ENCODE data around the gene LRRN2.

Gene LRRN2

DNA sequence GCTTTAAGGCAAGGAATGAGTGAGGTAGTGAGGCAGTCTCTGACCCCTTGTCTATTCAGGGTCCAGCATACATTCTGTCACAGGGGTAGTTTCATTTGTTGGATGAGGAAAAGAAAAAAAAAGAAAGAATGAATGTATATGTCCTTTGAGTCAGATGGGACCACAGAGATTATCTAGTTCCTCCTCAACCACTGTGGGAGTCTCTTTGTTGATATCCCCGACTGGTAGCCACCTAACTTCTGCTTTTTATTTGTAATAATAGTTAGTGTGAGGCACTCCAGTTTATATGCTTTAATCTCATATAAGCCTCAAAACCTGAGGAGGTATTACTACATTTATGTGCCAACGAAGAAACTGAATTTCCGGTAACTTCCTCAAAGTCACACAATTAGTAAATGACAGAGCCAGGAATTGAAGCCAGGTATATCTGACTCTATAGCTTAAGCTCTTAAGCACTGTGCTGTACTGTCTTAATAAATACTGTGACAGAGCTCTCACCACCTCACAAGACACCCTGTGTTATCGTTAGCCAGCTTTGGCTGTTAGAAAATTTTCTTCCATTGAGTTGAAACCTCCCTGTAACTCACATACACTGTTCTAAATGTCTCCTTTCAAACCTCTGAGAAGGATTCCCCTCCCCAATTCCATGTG is 87.1 kb downstream of the LRRN2 start:
- Histone ChIP-seq H3K27me3 (ENCODE audit: control insufficient read depth, insufficient read depth, low read length) (no peaks in the 10 kb centered on the region), H3K9ac (ENCODE audit: low read depth, low read length) (no peak overlapping the region), H3K27ac (ENCODE audit: low read depth, low read length) (no peak overlapping the region), H3K9me3 (ENCODE audit: control insufficient read depth, insufficient read depth, low read length) (no peaks in the 10 kb centered on the region), H3K4me3 (ENCODE audit: low read depth, low read length) (no peak overlapping the region), H3K4me1 (ENCODE audit: control insufficient read depth, insufficient read depth, low read length) (peaks cover 21% of the 10 kb centered on the region), H3K36me3 (ENCODE audit: control insufficient read depth, insufficient read depth, low read length) (no peaks in the 10 kb centered on the region)

- H3K9me3 ChIP-seq (ENCODE audit: control insufficient read depth, insufficient read depth, low read length) = no peaks in the 10 kb centered on the region
- peaks cover 10% of the 10 kb centered on the region; the same call in 1 of the 2 replicates for H3K4me1 ChIP-seq (ENCODE audit: control insufficient read depth, insufficient read depth, low read length)
- no peaks in the 10 kb centered on the region for H3K36me3 ChIP-seq (ENCODE audit: control insufficient read depth, insufficient read depth, low read length)
- H3K27ac ChIP-seq (ENCODE audit: low read depth, low read length) = no peak overlapping the region
- H3K27me3 ChIP-seq (ENCODE audit: control insufficient read depth, insufficient read depth, low read length) = no peaks in the 10 kb centered on the region
- H3K4me3 ChIP-seq (ENCODE audit: low read depth, low read length) = no peak overlapping the region
- no peak overlapping the region for H3K9ac ChIP-seq (ENCODE audit: low read depth, low read length)
Measured at GRCh38 chr1:204592246-204592948, 93.1 kb downstream of the LRRN2 start.

GRCh38 chr1:204591473-204592090 is 94.0 kb downstream of the LRRN2 start:
- H3K4me1 ChIP-seq (ENCODE audit: control insufficient read depth, insufficient read depth, low read length) = peaks cover 10% of the 10 kb centered on the region; the same call in 1 of the 2 replicates
- H3K36me3 ChIP-seq (ENCODE audit: control insufficient read depth, insufficient read depth, low read length) = no peaks in the 10 kb centered on the region
- H3K4me3 ChIP-seq (ENCODE audit: low read depth, low read length) = no peak overlapping the region
- no peaks in the 10 kb centered on the region for H3K9me3 ChIP-seq (ENCODE audit: control insufficient read depth, insufficient read depth, low read length)
- no peaks in the 10 kb centered on the region for H3K27me3 ChIP-seq (ENCODE audit: control insufficient read depth, insufficient read depth, low read length)
- no peak overlapping the region for H3K9ac ChIP-seq (ENCODE audit: low read depth, low read length)
- no peak overlapping the region for H3K27ac ChIP-seq (ENCODE audit: low read depth, low read length)

DNA sequence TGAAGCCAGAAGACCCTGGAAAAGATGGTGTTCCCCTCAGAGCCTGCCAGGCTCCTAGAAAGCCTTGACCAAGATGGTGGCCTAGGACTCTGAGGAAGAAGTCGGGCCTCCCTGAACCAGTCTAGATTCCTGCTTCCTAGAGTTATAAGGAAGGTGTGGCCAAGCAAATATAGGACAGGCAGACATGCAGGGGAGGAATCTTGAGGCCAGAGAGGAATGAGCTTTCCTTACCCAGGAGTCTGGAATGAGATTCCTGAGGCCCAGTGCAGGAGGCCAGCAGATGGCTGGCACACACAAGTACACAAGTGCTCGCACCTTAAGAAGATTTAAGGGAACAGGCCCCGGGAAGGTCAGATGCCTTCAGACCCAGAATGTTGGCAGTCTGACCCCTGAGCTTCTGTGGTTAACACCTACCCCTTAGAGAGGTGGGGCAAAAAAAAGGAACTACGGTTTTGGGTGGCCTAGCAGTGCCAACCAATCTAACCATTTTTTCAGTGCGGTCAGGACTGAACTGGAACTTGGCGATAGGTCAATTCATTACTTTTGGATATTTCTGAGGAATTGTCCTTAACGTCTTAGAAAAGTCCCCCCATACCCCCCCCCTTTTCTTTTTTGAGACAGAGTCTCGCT is 96.0 kb downstream of the LRRN2 start:
- Histone ChIP-seq H3K4me1 (ENCODE audit: control insufficient read depth, insufficient read depth, low read length) (peaks cover 13% of the 10 kb centered on the region; the same call in 1 of the 2 replicates), H3K36me3 (ENCODE audit: control insufficient read depth, insufficient read depth, low read length) (no peaks in the 10 kb centered on the region), H3K9me3 (ENCODE audit: control insufficient read depth, insufficient read depth, low read length) (no peaks in the 10 kb centered on the region), H3K9ac (ENCODE audit: low read depth, low read length) (no peak overlapping the region), H3K27me3 (ENCODE audit: control insufficient read depth, insufficient read depth, low read length) (no peaks in the 10 kb centered on the region), H3K27ac (ENCODE audit: low read depth, low read length) (no peak overlapping the region), H3K4me3 (ENCODE audit: low read depth, low read length) (no peak overlapping the region)

DNA sequence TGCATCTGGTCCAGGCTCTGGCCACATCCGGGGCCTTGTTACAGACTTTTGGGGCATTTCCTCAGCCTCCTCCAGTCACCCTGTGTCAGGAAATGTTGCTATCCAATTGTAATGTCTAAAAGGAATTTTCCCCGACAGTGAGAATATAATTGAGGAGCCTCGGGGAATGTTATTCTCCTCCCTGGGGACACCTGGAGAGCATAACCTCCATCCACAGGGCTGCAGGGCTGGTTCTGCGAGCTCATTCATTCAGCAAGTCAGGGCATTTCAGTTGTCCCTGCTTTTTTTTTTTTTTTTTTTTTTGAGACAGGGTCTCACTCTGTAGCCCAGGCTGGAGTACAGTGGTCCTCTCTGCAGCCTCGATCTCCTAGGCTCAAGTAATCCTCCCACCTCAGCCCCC is 96.7 kb downstream of the LRRN2 start:
- H3K27ac ChIP-seq (ENCODE audit: low read depth, low read length) = no peak overlapping the region
- no peak overlapping the region for H3K9ac ChIP-seq (ENCODE audit: low read depth, low read length)
- H3K4me3 ChIP-seq (ENCODE audit: low read depth, low read length) = no peak overlapping the region

DNA sequence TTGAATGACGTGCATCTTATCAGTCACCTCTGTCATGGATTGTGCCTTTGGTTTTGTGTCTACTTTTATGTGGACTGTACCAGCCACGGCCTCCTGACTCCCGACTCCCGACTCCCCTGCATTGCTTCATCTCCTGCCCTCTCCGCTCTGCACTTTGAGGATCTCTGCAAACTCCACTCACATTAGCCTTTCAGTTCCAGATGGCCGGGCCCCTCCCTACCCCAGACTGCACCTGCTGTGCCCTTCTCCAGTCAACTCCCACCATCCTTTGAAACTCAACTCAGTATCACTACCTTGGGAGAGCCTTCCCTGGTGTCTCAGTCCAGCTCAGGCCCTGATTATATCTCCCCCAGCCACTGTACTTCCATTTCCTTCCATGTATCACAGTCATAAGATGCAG is 97.9 kb downstream of the LRRN2 start:
- no peaks in the 10 kb centered on the region for H3K36me3 ChIP-seq (ENCODE audit: control insufficient read depth, insufficient read depth, low read length)
- H3K4me3 ChIP-seq (ENCODE audit: low read depth, low read length) = no peak overlapping the region
- H3K27ac ChIP-seq (ENCODE audit: low read depth, low read length) = no peak overlapping the region
- no peaks in the 10 kb centered on the region for H3K9me3 ChIP-seq (ENCODE audit: control insufficient read depth, insufficient read depth, low read length)
- no peak overlapping the region for H3K9ac ChIP-seq (ENCODE audit: low read depth, low read length)
- H3K4me1 ChIP-seq (ENCODE audit: control insufficient read depth, insufficient read depth, low read length) = peaks cover 11% of the 10 kb centered on the region; the same call in 1 of the 2 replicates
- H3K27me3 ChIP-seq (ENCODE audit: control insufficient read depth, insufficient read depth, low read length) = no peaks in the 10 kb centered on the region

More for the DNA sequence above, 96.7 kb downstream of the LRRN2 start:
- Histone ChIP-seq H3K36me3 (ENCODE audit: control insufficient read depth, insufficient read depth, low read length) (no peaks in the 10 kb centered on the region), H3K27me3 (ENCODE audit: control insufficient read depth, insufficient read depth, low read length) (no peaks in the 10 kb centered on the region), H3K9me3 (ENCODE audit: control insufficient read depth, insufficient read depth, low read length) (no peaks in the 10 kb centered on the region), H3K4me1 (ENCODE audit: control insufficient read depth, insufficient read depth, low read length) (peaks cover 13% of the 10 kb centered on the region; the same call in 1 of the 2 replicates)

GRCh38 chr1:204584699-204585372 is 100.7 kb downstream of the LRRN2 start:
- Histone ChIP-seq H3K27ac (ENCODE audit: low read depth, low read length) (no peak overlapping the region), H3K4me1 (ENCODE audit: control insufficient read depth, insufficient read depth, low read length) (peaks cover 11% of the 10 kb centered on the region; the same call in 1 of the 2 replicates), H3K4me3 (ENCODE audit: low read depth, low read length) (no peak overlapping the region), H3K27me3 (ENCODE audit: control insufficient read depth, insufficient read depth, low read length) (peaks cover under 1% of the 10 kb centered on the region), H3K36me3 (ENCODE audit: control insufficient read depth, insufficient read depth, low read length) (no peaks in the 10 kb centered on the region), H3K9me3 (ENCODE audit: control insufficient read depth, insufficient read depth, low read length) (no peaks in the 10 kb centered on the region), H3K9ac (ENCODE audit: low read depth, low read length) (no peak overlapping the region)

GRCh38 chr1:204583909-204584632 is 101.5 kb downstream of the LRRN2 start:
- no peaks in the 10 kb centered on the region for H3K9me3 ChIP-seq (ENCODE audit: control insufficient read depth, insufficient read depth, low read length)
- H3K36me3 ChIP-seq (ENCODE audit: control insufficient read depth, insufficient read depth, low read length) = no peaks in the 10 kb centered on the region
- no peak overlapping the region for H3K9ac ChIP-seq (ENCODE audit: low read depth, low read length)
- peaks cover 19% of the 10 kb centered on the region for H3K4me1 ChIP-seq (ENCODE audit: control insufficient read depth, insufficient read depth, low read length)
- H3K27ac ChIP-seq (ENCODE audit: low read depth, low read length) = no peak overlapping the region
- H3K27me3 ChIP-seq (ENCODE audit: control insufficient read depth, insufficient read depth, low read length) = peaks cover 6% of the 10 kb centered on the region
- no peak overlapping the region for H3K4me3 ChIP-seq (ENCODE audit: low read depth, low read length)

- no peak overlapping the region for H3K4me3 ChIP-seq (ENCODE audit: low read depth, low read length)
- no peaks in the 10 kb centered on the region for H3K36me3 ChIP-seq (ENCODE audit: control insufficient read depth, insufficient read depth, low read length)
- no peaks in the 10 kb centered on the region for H3K9me3 ChIP-seq (ENCODE audit: control insufficient read depth, insufficient read depth, low read length)
- H3K27me3 ChIP-seq (ENCODE audit: control insufficient read depth, insufficient read depth, low read length) = peaks cover 11% of the 10 kb centered on the region
- no peak overlapping the region for H3K27ac ChIP-seq (ENCODE audit: low read depth, low read length)
- no peak overlapping the region for H3K9ac ChIP-seq (ENCODE audit: low read depth, low read length)
- H3K4me1 ChIP-seq (ENCODE audit: control insufficient read depth, insufficient read depth, low read length) = peaks cover 30% of the 10 kb centered on the region
Measured at GRCh38 chr1:204581759-204582158, 103.8 kb downstream of the LRRN2 start.

- H3K4me1 ChIP-seq (ENCODE audit: control insufficient read depth, insufficient read depth, low read length) = peaks cover 39% of the 10 kb centered on the region
- H3K9ac ChIP-seq (ENCODE audit: low read depth, low read length) = no peak overlapping the region
Measured at GRCh38 chr1:204580862-204581261, 104.7 kb downstream of the LRRN2 start.

More at GRCh38 chr1:204580862-204581261, 104.7 kb downstream of the LRRN2 start:
- H3K36me3 ChIP-seq (ENCODE audit: control insufficient read depth, insufficient read depth, low read length) = no peaks in the 10 kb centered on the region
- peaks cover 11% of the 10 kb centered on the region for H3K27me3 ChIP-seq (ENCODE audit: control insufficient read depth, insufficient read depth, low read length)
- no peak overlapping the region for H3K4me3 ChIP-seq (ENCODE audit: low read depth, low read length)
- H3K9me3 ChIP-seq (ENCODE audit: control insufficient read depth, insufficient read depth, low read length) = no peaks in the 10 kb centered on the region
- no peak overlapping the region for H3K27ac ChIP-seq (ENCODE audit: low read depth, low read length)

All from HUES48 (cell line).